GM10266 (cell line): ENCODE results near the gene HOGA1.
A peak's percentile ranks its signal among the peaks of the same experiment; 100 is the strongest.
"Not testable (repeated sequence)": the region's sequence is repeated elsewhere in the genome, so short reads cannot be mapped to it uniquely, and the experiment has no call there.

Source experiments
- DNase-seq: peaks from one replicate; pipeline ENCODE4 v3.0.0; 2012; ENCODE audit errors: extremely low spot score
- TF ChIP-seq, protein P1 (sequence below): IDR thresholded peaks from 2 replicates; pipeline ENCODE4 v1.5.1; 2012; ENCODE audit warnings: mild to moderate bottlenecking, low read depth; ENCODE audit not compliant: control insufficient read depth, insufficient read depth; ENCODE audit errors: missing control alignments

HOGA1 gene

DNA sequence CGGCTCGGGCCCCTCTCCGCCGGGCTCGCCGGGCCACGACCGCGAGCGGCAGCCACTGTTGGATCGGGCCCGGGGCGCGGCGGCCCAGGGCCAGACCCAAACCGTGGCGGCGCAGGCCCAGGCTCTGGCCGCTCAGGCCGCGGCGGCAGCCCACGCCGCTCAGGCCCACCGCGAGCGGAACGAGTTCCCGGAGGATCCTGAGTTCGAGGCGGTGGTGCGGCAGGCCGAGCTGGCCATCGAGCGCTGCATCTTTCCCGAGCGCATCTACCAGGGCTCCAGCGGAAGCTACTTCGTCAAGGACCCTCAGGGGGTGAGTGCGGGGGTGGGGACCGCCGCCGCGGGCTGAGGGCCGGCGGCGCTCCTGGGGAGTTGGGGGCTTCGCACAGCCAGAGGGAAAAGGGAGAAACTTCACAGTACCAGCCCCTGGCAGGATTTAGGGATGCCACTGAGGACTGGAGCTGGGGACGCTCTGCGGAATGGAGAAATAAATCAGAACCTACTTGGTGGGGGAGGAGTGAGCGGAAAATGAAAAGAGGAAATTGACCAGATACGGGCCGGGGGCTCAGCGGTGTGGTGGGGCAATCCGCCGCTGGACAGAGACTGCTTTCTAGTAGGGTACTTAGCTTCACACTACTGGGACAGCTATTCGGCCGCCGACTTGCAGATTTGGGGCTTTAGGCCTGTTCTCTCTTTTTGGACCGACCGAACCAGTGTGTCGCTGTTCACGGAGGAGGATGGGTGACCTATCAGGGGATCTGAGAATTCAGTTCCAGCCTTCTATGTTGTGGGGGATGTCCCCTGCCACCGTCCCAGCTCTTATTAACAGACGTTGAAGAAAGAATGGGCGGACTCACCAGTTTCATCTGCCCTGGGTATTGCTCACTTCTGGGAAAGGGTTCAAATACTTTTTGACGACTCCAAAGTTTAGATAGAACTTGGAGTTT is 57.0 kb downstream of the HOGA1 start:
- TF ChIP-seq, protein P1, sequence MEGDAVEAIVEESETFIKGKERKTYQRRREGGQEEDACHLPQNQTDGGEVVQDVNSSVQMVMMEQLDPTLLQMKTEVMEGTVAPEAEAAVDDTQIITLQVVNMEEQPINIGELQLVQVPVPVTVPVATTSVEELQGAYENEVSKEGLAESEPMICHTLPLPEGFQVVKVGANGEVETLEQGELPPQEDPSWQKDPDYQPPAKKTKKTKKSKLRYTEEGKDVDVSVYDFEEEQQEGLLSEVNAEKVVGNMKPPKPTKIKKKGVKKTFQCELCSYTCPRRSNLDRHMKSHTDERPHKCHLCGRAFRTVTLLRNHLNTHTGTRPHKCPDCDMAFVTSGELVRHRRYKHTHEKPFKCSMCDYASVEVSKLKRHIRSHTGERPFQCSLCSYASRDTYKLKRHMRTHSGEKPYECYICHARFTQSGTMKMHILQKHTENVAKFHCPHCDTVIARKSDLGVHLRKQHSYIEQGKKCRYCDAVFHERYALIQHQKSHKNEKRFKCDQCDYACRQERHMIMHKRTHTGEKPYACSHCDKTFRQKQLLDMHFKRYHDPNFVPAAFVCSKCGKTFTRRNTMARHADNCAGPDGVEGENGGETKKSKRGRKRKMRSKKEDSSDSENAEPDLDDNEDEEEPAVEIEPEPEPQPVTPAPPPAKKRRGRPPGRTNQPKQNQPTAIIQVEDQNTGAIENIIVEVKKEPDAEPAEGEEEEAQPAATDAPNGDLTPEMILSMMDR: no peak
- DNase-seq: peak; percentile 45

DNA sequence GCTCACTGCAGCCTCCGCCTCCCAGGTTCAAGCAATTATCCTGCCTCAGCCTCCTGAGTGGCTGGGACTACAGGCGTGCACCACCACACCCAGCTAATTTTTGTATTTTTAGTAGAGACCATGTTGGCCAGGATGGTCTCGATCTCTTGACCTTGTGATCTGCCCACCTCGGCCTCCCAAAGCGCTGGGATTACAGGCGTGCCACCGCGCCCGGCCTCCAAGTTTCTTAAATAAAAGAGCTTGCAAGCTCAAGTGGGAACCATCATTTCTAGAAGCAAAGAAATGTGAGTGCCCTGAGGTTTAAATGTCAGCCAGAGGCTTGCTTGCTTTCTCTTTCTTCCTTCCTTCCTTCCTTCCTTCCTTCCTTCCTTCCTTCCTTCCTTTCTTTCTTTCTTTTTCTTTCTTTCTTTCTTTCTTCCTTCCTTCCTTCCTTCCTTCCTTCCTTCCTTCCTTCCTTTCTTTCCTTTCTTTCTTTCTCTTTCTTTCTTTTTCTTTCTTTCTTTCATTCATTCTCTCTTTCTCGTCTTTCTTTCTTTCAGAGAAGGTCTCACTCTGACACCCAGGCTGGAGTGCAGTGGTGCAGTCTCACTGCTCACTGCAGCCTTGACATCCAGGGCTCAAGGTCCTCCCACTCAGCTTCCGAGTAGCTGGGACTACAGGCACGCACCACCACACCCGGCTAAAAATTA is 58.4 kb downstream of the HOGA1 start:
- DNase-seq: not testable (repeated sequence)

DNA sequence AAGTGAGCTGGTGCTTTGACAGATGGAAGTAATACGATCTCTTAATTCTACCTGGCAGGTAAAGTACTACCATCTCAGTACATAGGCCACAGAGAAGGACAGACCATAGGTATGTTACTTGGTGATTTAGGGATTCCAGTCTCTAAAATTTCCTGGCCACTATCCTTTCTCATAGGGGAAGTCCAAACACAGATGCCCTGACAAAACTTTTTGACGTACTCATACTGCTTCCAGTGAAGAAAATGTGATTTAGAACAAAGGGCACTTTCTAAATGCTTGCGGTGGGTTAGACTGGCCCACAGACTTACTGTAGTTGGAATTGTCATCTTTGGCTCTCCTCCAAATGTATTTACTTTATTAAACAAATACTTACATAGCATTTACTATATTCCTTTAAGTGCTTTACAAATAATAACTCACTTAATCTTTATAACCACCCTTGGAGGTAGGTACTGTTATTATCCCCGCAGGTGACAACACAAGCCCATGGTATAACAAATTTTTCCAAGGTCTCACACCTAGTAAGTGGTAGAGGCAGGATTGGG is 59.3 kb downstream of the HOGA1 start:
- TF ChIP-seq, protein P1: no peak
- no peak for DNase-seq

DNA sequence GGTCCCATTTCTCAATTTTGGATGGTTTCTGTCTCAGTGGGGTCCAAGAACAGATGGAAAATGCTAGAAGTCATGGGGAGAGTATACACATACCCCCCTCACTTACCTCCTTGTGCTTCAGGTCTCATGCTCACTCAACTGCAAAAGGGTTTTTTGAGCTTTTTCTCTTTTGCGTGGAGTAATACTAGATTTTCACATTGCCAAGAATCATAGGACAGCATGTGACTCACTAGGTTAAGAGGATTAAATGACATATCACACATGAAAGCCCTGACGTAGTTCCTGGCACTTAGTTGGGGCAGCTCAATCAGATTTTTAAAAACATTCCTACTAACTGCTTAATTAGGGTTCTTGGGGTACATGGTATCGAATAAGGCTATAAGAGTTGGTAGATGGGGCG is 60.7 kb downstream of the HOGA1 start:
- no peak for DNase-seq
- TF ChIP-seq, protein P1: no peak

DNA sequence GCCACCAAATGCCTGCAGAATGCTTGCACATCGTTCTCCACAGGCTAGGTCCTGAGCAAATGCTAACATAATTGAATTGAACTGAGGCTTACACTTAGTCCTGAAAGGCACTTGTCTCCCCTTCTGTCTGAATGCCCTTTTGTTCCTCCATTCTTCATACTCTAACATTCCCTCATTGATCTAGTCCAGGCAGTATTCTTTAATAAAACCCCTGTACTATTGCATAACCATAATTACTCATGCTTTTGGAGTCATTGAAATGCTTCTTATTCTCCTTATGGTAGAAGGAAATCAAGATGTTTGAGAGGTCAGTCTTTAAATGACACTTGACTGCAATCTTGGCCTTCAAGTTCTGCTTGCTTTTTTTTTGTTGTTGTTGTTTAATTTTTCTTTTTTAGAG is 63.4 kb downstream of the HOGA1 start:
- no peak for DNase-seq
- TF ChIP-seq, protein P1: no peak

DNA sequence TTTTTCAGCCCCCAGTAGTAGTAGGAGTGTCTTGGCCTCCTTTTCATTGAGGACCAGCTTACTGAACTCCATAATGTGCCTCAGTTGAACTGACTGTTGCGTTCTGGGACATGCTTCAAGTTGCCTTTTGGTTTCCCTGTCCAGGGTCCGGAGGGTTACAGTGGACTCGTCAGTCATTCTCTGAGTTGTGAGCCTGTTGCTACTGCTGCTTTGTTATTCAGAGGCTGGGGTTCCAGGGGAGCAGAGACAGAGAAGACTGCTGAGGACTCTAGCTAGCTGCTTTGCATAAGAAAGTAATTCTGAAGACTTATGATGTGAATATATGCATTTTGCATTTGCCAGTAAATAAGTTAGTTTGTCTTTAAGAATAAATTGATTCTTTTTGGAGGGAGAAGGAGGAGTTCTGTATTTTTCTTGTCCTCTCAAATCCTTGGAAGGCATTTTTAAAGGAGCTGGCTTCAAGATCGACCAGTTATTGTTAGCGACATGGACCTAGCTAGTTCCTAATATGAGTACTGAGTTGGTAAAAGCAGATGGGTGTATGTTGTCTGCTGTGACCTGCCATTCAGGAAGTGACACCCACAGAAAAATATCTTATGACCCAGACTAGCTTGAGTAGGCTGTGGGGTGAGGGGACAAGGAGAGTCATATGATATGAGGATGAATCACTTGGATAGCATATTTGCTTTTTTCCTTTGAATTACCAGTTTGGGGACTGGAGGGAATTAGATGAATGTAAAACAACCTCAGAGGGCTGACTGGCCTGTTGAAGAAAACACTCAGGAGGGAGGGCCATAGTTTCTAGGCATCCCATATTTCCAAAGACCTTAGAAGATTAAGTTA is 64.6 kb downstream of the HOGA1 start:
- DNase-seq: peak; percentile 77
- TF ChIP-seq, protein P1: no peak

DNA sequence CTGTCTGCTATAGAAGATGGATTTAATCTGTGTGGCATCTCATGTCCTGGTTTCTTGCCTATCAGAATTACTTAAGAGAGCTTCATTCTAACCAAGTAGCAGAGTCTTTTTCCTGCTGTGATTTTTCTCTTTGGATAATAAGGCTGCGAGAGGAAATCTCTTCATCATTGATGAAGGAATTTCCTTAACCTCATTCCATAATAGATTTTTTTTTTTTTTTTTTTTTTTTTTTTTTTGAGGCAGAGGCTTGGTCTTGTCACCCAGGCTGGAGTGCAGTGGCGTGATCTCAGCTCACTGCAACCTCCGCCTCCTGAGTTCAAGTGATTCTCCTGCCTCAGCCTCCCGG is 65.2 kb downstream of the HOGA1 start:
- not testable (repeated sequence) for DNase-seq

DNA sequence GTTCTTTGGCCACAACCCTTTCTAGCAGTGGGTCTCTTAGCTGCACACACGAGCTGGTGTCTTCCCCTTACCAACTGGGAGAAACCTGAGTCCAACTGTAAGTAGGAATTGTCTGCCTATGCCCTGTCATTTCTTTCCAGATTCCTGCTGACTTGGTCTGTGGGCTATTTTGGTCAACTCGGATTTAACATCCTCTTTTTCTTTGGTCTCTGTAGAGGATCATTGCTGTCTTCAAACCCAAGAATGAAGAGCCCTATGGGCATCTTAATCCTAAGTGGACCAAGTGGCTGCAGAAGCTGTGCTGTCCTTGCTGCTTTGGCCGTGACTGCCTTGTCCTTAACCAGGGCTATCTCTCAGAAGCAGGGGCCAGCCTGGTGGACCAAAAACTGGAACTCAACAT is 66.5 kb downstream of the HOGA1 start:
- DNase-seq: no peak
- TF ChIP-seq, protein P1: no peak
